NCI-H82 treated with DMSO at 0.1 percent for 48 hours (cell line): ENCODE data around the gene PTPRT.

Source experiments
- DNase-seq: peaks from one replicate; lab custom pipeline; 2025; ENCODE audit not compliant: unreplicated experiment; lab: John Stamatoyannopoulos, UW

Gene PTPRT

DNA sequence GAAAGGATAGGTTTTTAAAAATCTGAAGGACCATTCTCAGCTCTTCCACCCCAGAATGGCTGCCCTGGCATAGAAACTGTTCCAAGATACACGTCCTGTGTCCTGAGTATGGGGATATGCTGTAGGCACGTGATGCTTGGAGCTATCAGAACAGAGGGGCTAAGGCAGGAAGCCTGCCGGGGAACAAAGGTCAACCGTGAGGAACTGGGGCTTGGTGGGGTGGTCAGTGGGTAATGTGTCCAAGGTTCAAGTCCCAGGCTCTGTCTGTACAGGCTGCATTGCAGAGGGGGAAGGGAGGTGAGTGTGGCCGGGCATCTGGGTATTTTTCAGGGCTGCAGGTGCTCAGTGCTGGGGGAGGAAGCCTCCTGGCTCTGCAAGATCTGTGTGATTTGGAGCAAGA, 1092.0 kb downstream of the PTPRT start:
- DNase-seq, result no peak

- no peak for DNase-seq
Observed at GRCh38 chr20:42095221-42095620, 1094.5 kb downstream of the PTPRT start.

DNA sequence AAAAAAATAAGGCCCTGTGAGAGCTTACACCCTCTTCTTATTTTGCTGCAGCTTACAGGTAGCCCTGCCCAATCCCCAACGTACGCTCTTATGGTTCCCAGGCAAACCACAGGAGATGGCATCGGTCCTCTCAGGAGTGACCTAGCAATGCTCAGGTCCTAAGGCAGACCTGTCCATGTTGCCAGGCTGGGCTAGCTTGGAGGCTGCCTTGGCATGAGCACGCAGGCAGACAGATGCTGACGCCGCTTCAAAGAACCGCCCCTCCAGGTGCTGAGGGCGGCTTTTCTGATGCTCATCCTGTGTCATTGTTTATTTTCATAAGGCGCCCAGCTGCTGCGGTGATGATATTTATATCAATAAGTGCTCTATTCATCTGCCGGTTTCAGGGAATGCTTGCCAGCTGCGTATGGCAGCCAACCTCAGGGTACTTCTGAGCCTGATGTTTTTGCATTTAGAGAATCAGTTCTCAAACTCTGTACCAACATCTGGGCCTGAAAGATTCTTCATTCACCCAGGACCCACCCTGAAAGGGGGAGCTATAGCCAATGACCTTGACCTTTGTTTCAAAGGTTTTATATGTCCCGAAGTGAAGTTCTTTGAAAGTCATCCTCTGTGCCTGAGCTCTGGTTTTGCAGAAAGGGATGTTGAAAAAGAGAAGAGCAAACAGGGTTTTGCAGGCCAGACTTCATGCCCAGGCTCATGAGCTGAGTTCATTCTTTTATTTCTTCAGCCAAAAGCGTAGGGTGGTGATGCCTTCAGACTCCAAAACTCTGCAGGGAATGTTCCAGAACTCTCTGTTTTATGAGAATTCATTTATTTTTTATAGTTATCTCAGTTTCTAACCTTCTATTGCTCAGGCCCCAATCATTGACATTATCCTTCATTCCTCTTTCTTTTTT, 1095.9 kb downstream of the PTPRT start:
- DNase-seq, result no peak

- no peak for DNase-seq
Observed at GRCh38 chr20:42093041-42093440, 1096.7 kb downstream of the PTPRT start.

GRCh38 chr20:42085366-42085765, 1104.3 kb downstream of the PTPRT start:
- DNase-seq, result no peak

GRCh38 chr20:42083280-42083679, 1106.4 kb downstream of the PTPRT start:
- DNase-seq, result no peak

DNA sequence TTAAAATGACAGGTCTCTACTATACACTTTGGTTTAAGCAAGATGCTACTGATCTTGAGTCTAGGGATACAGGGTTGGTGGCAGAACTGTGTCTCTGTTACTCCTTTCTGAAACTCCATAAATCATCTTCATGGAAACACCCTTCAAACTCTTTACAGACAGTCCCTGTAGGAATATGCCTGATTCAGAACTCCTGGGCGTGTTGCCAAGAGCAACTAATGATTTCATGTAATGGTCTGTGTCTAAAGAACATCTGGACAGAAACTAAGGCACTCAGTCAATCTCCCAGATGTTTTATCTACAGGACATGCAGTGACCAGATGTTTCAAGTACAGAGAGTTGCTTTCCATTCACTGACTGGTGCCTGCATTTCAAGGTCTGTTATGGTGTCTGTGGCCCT, 1107.1 kb downstream of the PTPRT start:
- no peak for DNase-seq

GRCh38 chr20:42080956-42081355, 1108.8 kb downstream of the PTPRT start:
- DNase-seq, result no peak

DNA sequence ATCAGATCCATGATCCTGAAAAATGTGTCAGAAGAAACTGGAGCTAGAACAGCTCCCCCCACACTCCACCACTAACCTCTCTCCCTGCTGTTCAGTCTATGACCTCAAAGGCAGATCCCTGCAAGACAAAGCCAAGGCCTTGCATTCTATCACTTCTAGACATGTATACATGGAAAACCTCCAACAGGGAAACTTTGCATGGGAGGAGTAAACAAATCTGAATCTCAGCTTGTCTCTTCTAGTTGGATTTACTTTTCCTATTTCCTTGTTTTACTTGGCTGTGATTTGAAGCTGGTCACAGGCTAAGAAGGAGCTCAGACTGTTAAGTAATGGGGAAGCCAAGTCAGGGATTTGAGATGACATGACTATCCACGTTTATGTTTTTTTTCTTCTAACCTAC, 1114.8 kb downstream of the PTPRT start:
- DNase-seq, result no peak

DNA sequence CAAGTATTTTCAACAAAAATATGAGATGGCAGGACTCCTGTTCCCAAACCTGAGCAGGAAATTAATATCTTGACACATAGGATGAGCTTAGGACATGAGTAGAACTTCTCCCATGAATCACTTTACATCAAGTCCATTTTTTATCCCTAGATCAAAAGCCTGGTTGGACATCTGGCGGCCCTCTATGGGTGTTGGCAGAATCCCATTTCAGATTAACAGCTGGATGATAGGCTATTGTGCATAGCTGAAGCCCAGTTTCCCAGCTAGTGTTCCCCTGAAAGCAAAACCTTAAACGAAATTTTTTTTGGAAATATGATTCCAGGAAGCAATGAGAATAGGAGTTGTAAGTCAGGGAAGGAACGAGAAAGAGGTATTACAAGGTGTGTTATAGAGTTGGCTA, 1122.1 kb downstream of the PTPRT start:
- no peak for DNase-seq

DNA sequence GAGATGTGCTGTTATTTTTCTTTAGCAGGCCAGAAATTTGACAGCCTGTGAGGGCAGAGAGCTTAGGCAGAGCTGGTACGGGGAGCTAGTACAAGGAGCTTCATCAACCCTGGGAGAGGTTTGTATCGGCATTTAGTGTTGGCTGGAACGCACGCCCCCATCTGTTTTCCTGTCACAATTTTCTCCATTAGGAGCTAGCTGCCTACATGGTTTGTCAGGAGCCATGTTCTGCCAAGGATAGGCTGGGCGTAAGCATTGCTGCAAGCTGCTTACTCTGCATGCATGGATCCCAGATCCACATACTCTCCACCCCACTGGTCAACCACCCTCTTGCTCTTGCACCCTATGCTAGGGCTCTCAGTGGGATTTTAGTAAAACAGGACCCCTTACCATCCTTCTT, 1122.5 kb downstream of the PTPRT start:
- no peak for DNase-seq

GRCh38 chr20:42063141-42063540, 1126.6 kb downstream of the PTPRT start:
- DNase-seq, result peak; percentile 97

- DNase-seq, result no peak
Observed at GRCh38 chr20:42053350-42053749, 1136.4 kb downstream of the PTPRT start.

- peak; percentile 52 for DNase-seq
Observed at GRCh38 chr20:42051921-42052320, 1137.8 kb downstream of the PTPRT start.

DNA sequence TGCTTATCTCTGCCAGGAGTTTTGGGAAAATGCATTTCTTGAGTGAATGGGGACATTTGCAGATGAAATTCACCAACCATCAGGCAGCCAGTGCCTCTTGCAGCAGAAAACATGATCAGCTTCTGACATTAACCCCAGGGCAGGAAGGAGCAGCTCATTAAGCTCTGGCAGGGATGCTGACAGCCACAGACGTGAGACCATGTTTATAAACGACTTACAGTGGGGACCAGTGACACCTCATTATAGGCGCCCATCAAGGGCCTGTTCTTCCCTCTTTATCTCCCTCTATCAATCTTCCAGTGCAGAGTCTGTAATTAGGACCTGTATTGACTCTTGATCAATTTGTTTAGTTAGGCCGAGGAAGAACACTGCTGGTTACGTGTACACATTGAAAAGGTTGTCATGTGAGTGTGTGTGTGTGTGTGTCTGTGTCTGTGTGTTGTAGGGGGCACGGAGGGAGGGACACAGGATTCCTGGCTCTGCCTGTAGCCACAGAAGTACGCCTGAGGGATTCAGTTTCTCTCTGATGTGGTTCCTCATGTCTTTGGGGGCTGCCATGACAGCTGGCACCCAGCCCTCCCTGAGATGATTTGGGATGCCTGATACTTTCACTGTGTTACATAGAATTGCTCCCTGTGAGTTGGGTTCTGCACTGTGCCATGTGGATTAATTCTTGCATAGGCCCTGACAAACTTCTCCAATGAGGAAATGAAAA, 1143.2 kb downstream of the PTPRT start:
- DNase-seq, result no peak

- no peak for DNase-seq
Observed at GRCh38 chr20:42043921-42044320, 1145.8 kb downstream of the PTPRT start.

DNA sequence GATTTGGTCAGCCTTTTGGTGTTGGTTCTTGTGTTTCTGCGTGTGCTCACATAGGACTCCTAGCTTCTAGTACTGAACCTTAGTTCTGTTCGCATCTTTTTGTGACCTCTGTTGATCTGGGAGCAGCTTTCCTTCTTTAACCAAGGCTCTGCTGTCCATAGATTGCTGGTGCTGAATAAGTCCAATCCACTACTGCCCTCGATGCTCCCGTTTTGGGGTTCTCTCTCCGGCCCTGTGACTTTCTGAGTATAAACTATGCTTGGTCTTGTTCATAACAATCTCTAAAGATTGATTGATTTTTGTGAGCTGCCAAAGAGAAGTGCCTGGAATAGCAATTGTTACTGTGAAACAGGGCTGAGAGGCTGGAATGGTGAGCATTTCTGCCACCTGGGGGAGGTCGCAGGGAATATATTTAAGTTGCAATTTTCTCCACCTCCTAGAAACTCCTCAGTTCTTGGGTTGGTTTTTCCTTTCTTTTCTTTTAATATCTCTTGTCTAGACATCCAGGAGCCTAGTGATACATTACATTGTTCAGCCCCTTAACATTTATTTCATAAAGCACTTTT, 1148.6 kb downstream of the PTPRT start:
- no peak for DNase-seq

DNA sequence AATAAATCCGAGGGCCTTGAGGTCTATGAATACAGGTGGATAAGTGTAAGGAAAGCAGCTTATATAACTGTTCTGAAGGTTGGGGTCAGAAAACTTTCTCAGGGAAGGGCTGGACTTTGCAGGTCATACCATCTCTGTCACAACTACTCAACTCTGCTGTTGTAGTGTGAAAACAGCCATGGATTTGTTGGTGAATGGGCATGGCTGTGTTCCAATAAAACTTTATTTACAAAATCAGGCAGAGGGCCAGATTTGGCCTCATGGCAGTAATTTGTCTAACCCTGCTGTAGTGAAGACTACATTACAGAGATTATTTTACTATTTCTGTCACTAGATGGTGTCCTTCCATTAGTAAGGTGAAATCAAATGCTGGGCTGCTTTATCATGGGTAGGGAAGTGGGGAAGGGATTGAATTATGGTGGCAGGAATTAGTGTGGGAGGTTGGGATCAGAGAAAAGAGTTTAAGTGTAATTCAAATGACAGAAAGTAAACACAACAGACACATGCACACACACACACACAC, 1161.9 kb downstream of the PTPRT start:
- DNase-seq, result peak; percentile 44

DNA sequence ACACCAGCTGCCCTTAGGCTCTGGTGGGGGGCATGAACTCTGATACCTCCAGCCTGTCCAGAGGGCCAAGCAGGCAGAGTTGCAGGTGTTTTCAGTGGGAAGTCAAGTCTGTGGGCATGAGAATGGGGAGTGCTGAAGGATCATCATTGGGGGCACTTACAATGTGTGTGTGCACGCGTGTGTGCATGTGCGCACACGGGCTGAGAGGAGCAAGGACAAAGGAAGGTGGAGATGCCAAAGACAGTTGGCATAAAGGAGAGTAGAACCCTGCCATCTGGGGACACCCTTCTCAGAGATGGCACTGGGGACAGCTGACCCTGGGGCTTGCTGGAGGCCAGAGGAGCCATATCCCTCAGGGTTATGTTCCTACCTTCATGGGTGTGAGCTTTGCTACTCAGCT, 1163.1 kb downstream of the PTPRT start:
- no peak for DNase-seq

- no peak for DNase-seq
Observed at GRCh38 chr20:42024653-42025052, 1165.1 kb downstream of the PTPRT start.
